Breast epithelium (tissue), 3 donors: ENCODE results near the gene HADH.

Source experiments
- POLR2A ChIP-seq: fragments of 450-650 bp; IDR thresholded peaks from one replicate; pipeline ENCODE4 v1.6.1; 2016; ENCODE audit warnings: antibody characterized with exemption, mild to moderate bottlenecking, moderate library complexity
- POLR2AphosphoS5 ChIP-seq, 3 donors: sonication (generic); formaldehyde crosslinking; IDR thresholded peaks; one replicate each; pipeline ENCODE4 v1.6.1; 2017; ENCODE audit warnings: antibody characterized with exemption in 3 of 3
- TF ChIP-seq, protein P1 (sequence below), 3 donors: fragments of 450-650 bp; IDR thresholded peaks; one replicate each; pipeline ENCODE4 v1.5.1; 2016 to 2017; ENCODE audit warnings: antibody characterized with exemption in 3 of 3, mild to moderate bottlenecking in 3 of 3, moderate library complexity in 3 of 3

DNA sequence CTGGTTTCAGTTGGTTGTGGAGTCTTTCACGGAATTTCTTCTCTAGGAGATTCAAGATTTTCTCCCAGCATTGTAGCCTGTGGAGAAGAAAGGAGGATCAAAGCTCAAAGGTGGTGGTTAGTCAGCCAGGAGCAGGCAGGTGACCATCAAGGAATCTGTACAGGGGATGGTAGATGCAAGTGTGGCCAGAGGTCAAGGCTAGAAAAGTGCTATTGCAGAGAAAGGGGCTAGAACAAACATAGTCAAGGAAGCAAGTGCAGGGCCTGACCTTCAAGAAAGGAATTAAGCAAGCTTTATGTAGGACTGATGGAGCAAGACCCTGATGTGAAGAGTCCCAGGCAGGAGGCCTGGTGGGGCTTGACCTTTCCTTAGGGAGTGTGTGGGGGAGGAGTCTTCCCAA lies 16.1 kb downstream of the HADH start:
- TF ChIP-seq, protein P1, sequence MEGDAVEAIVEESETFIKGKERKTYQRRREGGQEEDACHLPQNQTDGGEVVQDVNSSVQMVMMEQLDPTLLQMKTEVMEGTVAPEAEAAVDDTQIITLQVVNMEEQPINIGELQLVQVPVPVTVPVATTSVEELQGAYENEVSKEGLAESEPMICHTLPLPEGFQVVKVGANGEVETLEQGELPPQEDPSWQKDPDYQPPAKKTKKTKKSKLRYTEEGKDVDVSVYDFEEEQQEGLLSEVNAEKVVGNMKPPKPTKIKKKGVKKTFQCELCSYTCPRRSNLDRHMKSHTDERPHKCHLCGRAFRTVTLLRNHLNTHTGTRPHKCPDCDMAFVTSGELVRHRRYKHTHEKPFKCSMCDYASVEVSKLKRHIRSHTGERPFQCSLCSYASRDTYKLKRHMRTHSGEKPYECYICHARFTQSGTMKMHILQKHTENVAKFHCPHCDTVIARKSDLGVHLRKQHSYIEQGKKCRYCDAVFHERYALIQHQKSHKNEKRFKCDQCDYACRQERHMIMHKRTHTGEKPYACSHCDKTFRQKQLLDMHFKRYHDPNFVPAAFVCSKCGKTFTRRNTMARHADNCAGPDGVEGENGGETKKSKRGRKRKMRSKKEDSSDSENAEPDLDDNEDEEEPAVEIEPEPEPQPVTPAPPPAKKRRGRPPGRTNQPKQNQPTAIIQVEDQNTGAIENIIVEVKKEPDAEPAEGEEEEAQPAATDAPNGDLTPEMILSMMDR (IDR thresholded peaks at IDR 0.05): no peak
- TF ChIP-seq POLR2AphosphoS5 (IDR thresholded peaks at IDR 0.05) (no peak), POLR2A (no peak)
